OCI-LY1 (cell line): ENCODE measurements around the gene SYT7.

Experiments
- H2AFZ ChIP-seq: fragments of 200-600 bp; sonication (generic), shearing (Covaris generic); 2 replicates; pipeline ENCODE4 v1.6.0; 2014; ENCODE audit warnings: antibody characterized with exemption, mild to moderate bottlenecking, low read length
- H3F3A ChIP-seq: fragments of 200-600 bp; sonication (generic), shearing (Covaris generic); 2 replicates; pipeline ENCODE4 v1.6.0; 2014; ENCODE audit warnings: mild to moderate bottlenecking, antibody characterized with exemption, low read length, moderate library complexity; ENCODE audit not compliant: insufficient read depth
- H3K27ac ChIP-seq: fragments of 200-600 bp; sonication (generic); 2 replicates; pipeline ENCODE4 v1.5.1; 2014; ENCODE audit warnings: low read length, mixed run types, mild to moderate bottlenecking, low read depth; ENCODE audit not compliant: poor library complexity, severe bottlenecking
- H3K27me3 ChIP-seq: fragments of 200-600 bp; sonication (generic); 2 replicates; pipeline ENCODE4 v1.6.0; 2014; ENCODE audit warnings: antibody characterized with exemption, mild to moderate bottlenecking, low read length, moderate library complexity; ENCODE audit not compliant: insufficient read depth
- H3K36me3 ChIP-seq: fragments of 200-600 bp; sonication (generic); 2 replicates; pipeline ENCODE4 v1.6.1; 2014; ENCODE audit warnings: mild to moderate bottlenecking, antibody characterized with exemption, low read length, moderate library complexity, mixed read lengths; ENCODE audit not compliant: insufficient read depth
- H3K4me1 ChIP-seq: fragments of 200-600 bp; sonication (generic); 2 replicates; pipeline ENCODE4 v1.5.1; 2014; ENCODE audit warnings: mild to moderate bottlenecking, low read length, moderate library complexity; ENCODE audit not compliant: insufficient read depth, severe bottlenecking
- H3K4me2 ChIP-seq: fragments of 200-600 bp; sonication (generic), shearing (Covaris generic); 2 replicates; pipeline ENCODE4 v1.6.1; 2014; ENCODE audit warnings: low read length
- H3K4me3 ChIP-seq: fragments of 200-600 bp; sonication (generic); 2 replicates; pipeline ENCODE4 v1.5.1; 2014; ENCODE audit warnings: low read length, low read depth, mild to moderate bottlenecking, mixed read lengths; ENCODE audit not compliant: poor library complexity, severe bottlenecking
- H3K79me2 ChIP-seq: fragments of 200-600 bp; shearing (Covaris generic); 2 replicates; pipeline ENCODE4 v1.6.1; 2016; ENCODE audit warnings: mixed run types, low read length, mixed read lengths; ENCODE audit not compliant: insufficient read depth
- H3K9ac ChIP-seq: fragments of 200-600 bp; sonication (generic), shearing (Covaris generic); 2 replicates; pipeline ENCODE4 v1.6.1; 2014; ENCODE audit warnings: mild to moderate bottlenecking, low read length, mixed read lengths
- H3K9me2 ChIP-seq: fragments of 200-600 bp; sonication (generic), shearing (Covaris generic); 2 replicates; pipeline ENCODE4 v1.6.1; 2014; ENCODE audit warnings: low read depth, mild to moderate bottlenecking, low read length, mixed read lengths
- H3K9me3 ChIP-seq: fragments of 200-600 bp; shearing (Covaris generic); 2 replicates; pipeline ENCODE4 v1.6.1; 2014; ENCODE audit warnings: low read length, mixed read lengths
- H4K20me1 ChIP-seq: fragments of 200-600 bp; sonication (generic), shearing (Covaris generic); 2 replicates; pipeline ENCODE4 v1.6.0; 2016; ENCODE audit warnings: mild to moderate bottlenecking, low read length; ENCODE audit not compliant: insufficient read depth
- CTCF ChIP-seq: fragments of 200-600 bp; sonication (generic), shearing (Covaris generic); IDR thresholded peaks from 2 replicates; pipeline ENCODE4 v1.5.1; 2017; ENCODE audit warnings: mild to moderate bottlenecking, antibody characterized with exemption, low read length, moderate library complexity, mixed read lengths
- EZH2 ChIP-seq: fragments of 200-600 bp; sonication (generic), shearing (Covaris generic); IDR thresholded peaks from 2 replicates; pipeline ENCODE4 v1.8.0; 2017; ENCODE audit warnings: borderline replicate concordance, mixed run types, mild to moderate bottlenecking, antibody characterized with exemption, low read length, moderate library complexity, mixed read lengths

SYT7 gene

GRCh38 chr11:61533039-61533375 lies 47.9 kb downstream of the SYT7 start:
- Histone ChIP-seq H3K27me3 (no peaks in the 10 kb centered on the region; the same call in 1 of the 2 replicates), H3K27ac (no peak overlapping the region), H3K36me3 (no peaks in the 10 kb centered on the region), H3K4me1 (no peaks in the 10 kb centered on the region), H3F3A (no peaks in the 10 kb centered on the region), H3K4me3 (no peak overlapping the region), H3K9ac (no peak overlapping the region), H3K79me2 (no peaks in the 10 kb centered on the region), H4K20me1 (no peaks in the 10 kb centered on the region), H3K9me2 (no peaks in the 10 kb centered on the region), H2AFZ (no peak overlapping the region), H3K9me3 (no peaks in the 10 kb centered on the region), H3K4me2 (no peak overlapping the region)
- TF ChIP-seq EZH2 (no peak), CTCF (no peak)

GRCh38 chr11:61532134-61533038 lies 48.5 kb downstream of the SYT7 start:
- H3K79me2 ChIP-seq = no peaks in the 10 kb centered on the region
- no peak overlapping the region for H2AFZ ChIP-seq
- no peak overlapping the region for H3K9ac ChIP-seq
- H3K27ac ChIP-seq = no peak overlapping the region
- TF ChIP-seq CTCF (peak; percentile 91), EZH2 (no peak)
- H4K20me1 ChIP-seq = no peaks in the 10 kb centered on the region
- no peak overlapping the region for H3K4me3 ChIP-seq
- no peaks in the 10 kb centered on the region for H3K9me2 ChIP-seq
- H3K4me2 ChIP-seq = no peak overlapping the region
- H3K27me3 ChIP-seq = no peaks in the 10 kb centered on the region; the same call in 1 of the 2 replicates
- H3F3A ChIP-seq = no peaks in the 10 kb centered on the region
- no peaks in the 10 kb centered on the region for H3K9me3 ChIP-seq
- H3K4me1 ChIP-seq = no peaks in the 10 kb centered on the region
- no peaks in the 10 kb centered on the region for H3K36me3 ChIP-seq

DNA sequence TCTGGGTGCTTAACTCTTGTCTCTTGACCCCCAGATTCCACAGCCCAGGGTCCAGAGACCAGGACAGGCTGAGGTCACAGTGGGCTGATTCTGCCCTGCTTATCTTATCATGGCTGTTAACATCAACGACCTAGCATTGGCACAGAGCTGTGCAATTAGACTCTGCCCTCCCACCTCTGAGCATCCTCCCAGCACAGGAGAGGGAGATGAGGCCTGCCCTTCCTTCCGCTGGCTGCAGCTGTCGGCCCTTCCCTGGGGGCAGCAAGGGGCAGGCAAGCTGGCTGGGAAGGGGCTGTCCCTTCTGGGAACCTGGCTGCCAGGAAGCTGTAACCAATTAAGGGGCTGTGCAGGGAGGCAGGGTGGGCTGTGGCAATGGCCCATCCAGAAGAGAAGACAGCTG lies 49.8 kb downstream of the SYT7 start:
- no peak for TF ChIP-seq CTCF
- no peak for TF ChIP-seq EZH2
- no peaks in the 10 kb centered on the region for H4K20me1 ChIP-seq
- no peak overlapping the region for H3K9ac ChIP-seq

More for the DNA sequence above, 49.8 kb downstream of the SYT7 start:
- Histone ChIP-seq H3K4me3 (no peak overlapping the region), H3K9me3 (no peaks in the 10 kb centered on the region), H3K27ac (no peak overlapping the region), H3K79me2 (no peaks in the 10 kb centered on the region), H3K36me3 (no peaks in the 10 kb centered on the region), H2AFZ (no peak overlapping the region), H3F3A (no peaks in the 10 kb centered on the region), H3K9me2 (no peaks in the 10 kb centered on the region), H3K4me2 (no peak overlapping the region), H3K4me1 (no peaks in the 10 kb centered on the region), H3K27me3 (no peaks in the 10 kb centered on the region; the same call in 1 of the 2 replicates)
